Stimulated activated CD4-positive, alpha-beta T cell treated with anti-CD3 and anti-CD28 coated beads, Interleukin-2, amount 100 ng/mL, for 4 hours (primary cell): ENCODE results near the gene ZDHHC9.
"Not testable (repeated sequence)": the region's sequence is repeated elsewhere in the genome, so short reads cannot be mapped to it uniquely, and the experiment has no call there.

Source experiments
- DNase-seq: peaks from one replicate; pipeline ENCODE4 v3.0.0-alpha.2; 2020; ENCODE audit warnings: low read depth

The ZDHHC9 gene

GRCh38 chrX:129843459-129844306 is at the start of gene ZDHHC9:
ZDHHC9 (minus strand) TSS chrX:129843886; CDS start chrX:129841945, 1,941 bp downstream.
- peak; percentile 80 for DNase-seq

GRCh38 chrX:129877401-129877800 is 33.7 kb upstream of the ZDHHC9 start:
- DNase-seq = no peak

- DNase-seq = no peak
Observed at GRCh38 chrX:129876771-129877305, 33.2 kb upstream of the ZDHHC9 start.

GRCh38 chrX:129875669-129876068 is 32.0 kb upstream of the ZDHHC9 start:
- no peak for DNase-seq

- no peak for DNase-seq
Observed at GRCh38 chrX:129872524-129872923, 28.8 kb upstream of the ZDHHC9 start.

GRCh38 chrX:129866321-129866720 is 22.6 kb upstream of the ZDHHC9 start:
- DNase-seq = not testable (repeated sequence)

GRCh38 chrX:129859134-129859533 is 15.4 kb upstream of the ZDHHC9 start:
- not testable (repeated sequence) for DNase-seq

- not testable (repeated sequence) for DNase-seq
Observed at GRCh38 chrX:129851825-129852224, 8.1 kb upstream of the ZDHHC9 start.

GRCh38 chrX:129846716-129847115 is 3.0 kb upstream of the ZDHHC9 start:
- DNase-seq = no peak

GRCh38 chrX:129845616-129846190 is 2.0 kb upstream of the ZDHHC9 start:
- no peak for DNase-seq

GRCh38 chrX:129843209-129843458 is 552 bp downstream of the ZDHHC9 start:
- no peak for DNase-seq

- no peak for DNase-seq
Observed at GRCh38 chrX:129842510-129843208, 1.0 kb downstream of the ZDHHC9 start.

- DNase-seq = no peak
Observed at GRCh38 chrX:129840344-129840743, 3.3 kb downstream of the ZDHHC9 start.

GRCh38 chrX:129836827-129837226 is 6.9 kb downstream of the ZDHHC9 start:
- no peak for DNase-seq

GRCh38 chrX:129833153-129833990 is 10.3 kb downstream of the ZDHHC9 start:
- no peak for DNase-seq

GRCh38 chrX:129831091-129831885 is 12.4 kb downstream of the ZDHHC9 start:
- DNase-seq = no peak

- no peak for DNase-seq
Observed at GRCh38 chrX:129830494-129830893, 13.2 kb downstream of the ZDHHC9 start.

- DNase-seq = no peak
Observed at GRCh38 chrX:129825746-129826505, 17.8 kb downstream of the ZDHHC9 start.

- DNase-seq = no peak
Observed at GRCh38 chrX:129824620-129825019, 19.1 kb downstream of the ZDHHC9 start.

- DNase-seq = no peak
Observed at GRCh38 chrX:129823522-129823921, 20.2 kb downstream of the ZDHHC9 start.
